ENCODE results near the gene GAREM1.

GRCh38 chr18:32277549-32277948 is 193.1 kb downstream of the GAREM1 start:
- TF ChIP-seq SP1 (IDR thresholded peaks at IDR 0.05; ENCODE audit: low read depth) (no peak), EZH2phosphoT487 (IDR thresholded peaks at IDR 0.05; ENCODE audit: borderline replicate concordance) (no peak), EZH2 (IDR thresholded peaks at IDR 0.05) (no peak)

All from HCT116 (cell line).